Measurements from ENCODE around the gene SC5D.

DNA sequence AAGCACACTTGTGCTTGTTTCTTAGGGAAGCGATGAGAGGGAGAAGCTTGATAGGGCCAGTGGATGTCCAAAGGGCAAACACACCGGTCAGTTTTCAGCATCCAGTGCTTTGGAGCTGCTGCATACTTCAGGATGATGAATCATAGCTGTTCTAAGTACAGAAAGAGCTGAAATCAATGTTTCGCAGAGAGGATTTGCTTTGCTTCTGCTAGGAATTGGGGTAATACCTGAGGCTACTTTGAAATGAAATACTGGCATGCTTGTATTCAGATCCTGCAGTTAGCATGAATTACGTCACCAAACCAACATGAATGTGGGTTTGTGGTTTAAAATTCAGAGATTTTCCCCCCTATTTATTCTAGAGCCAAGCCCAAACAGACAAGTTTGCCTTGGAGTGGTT is 41.7 kb upstream of the SC5D start:
- TF ChIP-seq EZH2 (IDR thresholded peaks at IDR 0.05) (no peak), POLR2AphosphoS5 (IDR thresholded peaks at IDR 0.05; ENCODE audit: borderline replicate concordance, low read depth, low read length) (no peak), FOXP2 (optimal IDR thresholded peaks at IDR 0.05; ENCODE audit: control extremely low read depth, extremely low read length, insufficient read depth) (no peak)
